Tibial nerve (tissue), 4 donors: ENCODE data around the gene MAGI2. TPM values are rescaled to one million over a fixed set of nuclear protein-coding genes. Genes with fewer than 3 reads are reported as not detected.
"Not testable (repeated sequence)": the region's sequence is repeated elsewhere in the genome, so short reads cannot be mapped to it uniquely, and the experiment has no call there.

Experiments used
- DNase-seq, 2 donors: peaks; one replicate each; pipeline ENCODE4 v3.0.0-alpha.2; 2019; ENCODE audit warnings: low spot score in 2 of 2
- H3K27ac ChIP-seq, 4 donors: fragments of 200-600 bp; sonication (generic) in 3 of 4; one replicate each; pipeline ENCODE4 v1.5.1; 2017 to 2019; ENCODE audit warnings: mild to moderate bottlenecking in 1 of 4
- H3K27me3 ChIP-seq, 2 donors: fragments of 200-600 bp; sonication (generic) in 1 of 2; one replicate each; pipeline versions ENCODE4 v1.5.1 to v1.6.0; 2017 to 2019
- H3K36me3 ChIP-seq, 3 donors: fragments of 200-600 bp; sonication (generic); one replicate each; pipeline ENCODE4 v1.5.1; 2018 to 2019
- H3K4me1 ChIP-seq, 4 donors: fragments of 200-600 bp; sonication (generic) in 3 of 4; one replicate each; pipeline ENCODE4 v1.5.1; 2017 to 2019
- H3K4me3 ChIP-seq, 4 donors: fragments of 200-600 bp; sonication (generic) in 3 of 4; one replicate each; pipeline ENCODE4 v1.5.1; 2017 to 2019; ENCODE audit warnings: mild to moderate bottlenecking in 1 of 4, moderate library complexity in 1 of 4
- H3K9me3 ChIP-seq, 4 donors: fragments of 200-600 bp; sonication (generic) in 3 of 4; one replicate each; pipeline ENCODE4 v1.5.1; 2017 to 2019
- EP300 ChIP-seq, 2 donors: sonication (generic); formaldehyde crosslinking; IDR thresholded peaks; one replicate each; pipeline ENCODE4 v1.6.1; 2017; ENCODE audit warnings: antibody characterized with exemption in 2 of 2, mild to moderate bottlenecking in 1 of 2
- POLR2A ChIP-seq, 2 donors: fragments of 450-650 bp; IDR thresholded peaks; one replicate each; pipeline ENCODE4 v1.6.1; 2017; ENCODE audit warnings: antibody characterized with exemption in 2 of 2, mild to moderate bottlenecking in 2 of 2, moderate library complexity in 2 of 2
- WGBS, 2 donors: methylation state at CpG; one replicate each; pipeline ENCODE4 v1.1.5; 2018; 5-methylcytosine and 5-hydroxymethylcytosine counted together
- total RNA-seq, 4 donors: library from RNA; depleted of rRNA; stranded (reverse); fragments of >200 nt; gene quantifications; one replicate each; pipeline ENCODE4 v1.1.0, GENCODE V29; 2016
- TF ChIP-seq, protein P1 (sequence below), 5 experiments: fragments of 200-600 bp in 3 of 5; fragments of 450-650 bp in 2 of 5; sonication (generic) in 3 of 5; IDR thresholded peaks; one replicate each; pipeline ENCODE4 v1.5.1; 2016 to 2019; ENCODE audit warnings: antibody characterized with exemption in 5 of 5, mild to moderate bottlenecking in 3 of 5, moderate library complexity in 2 of 5

MAGI2 gene
- total RNA-seq, 4 donors from 2014 or later, result 33.6 to 58.2 (median 55.6) TPM

GRCh38 chr7:79452495-79453265 is 787 bp downstream of the MAGI2 start:
- Histone ChIP-seq H3K36me3 (no peaks in the 10 kb centered on the region), H3K4me1 (peaks cover 0 to 35% (median 10%) of the 10 kb centered on the region in 4 donors), H3K9me3 (no peaks in the 10 kb centered on the region), H3K4me3 (peak overlapping the region; percentile 57 to 83 (median 66)), H3K27ac (peak overlapping the region; percentile 83 to 97 (median 94)), H3K27me3 (no peaks in the 10 kb centered on the region)
- 1% methylated on average over 37 of the region's 37 CpGs for WGBS, 2 donors
- DNase-seq, result peak in 1 of 2 donors; percentile 13
- no peak for TF ChIP-seq EP300 (IDR thresholded peaks at IDR 0.05)
- TF ChIP-seq, protein P1, sequence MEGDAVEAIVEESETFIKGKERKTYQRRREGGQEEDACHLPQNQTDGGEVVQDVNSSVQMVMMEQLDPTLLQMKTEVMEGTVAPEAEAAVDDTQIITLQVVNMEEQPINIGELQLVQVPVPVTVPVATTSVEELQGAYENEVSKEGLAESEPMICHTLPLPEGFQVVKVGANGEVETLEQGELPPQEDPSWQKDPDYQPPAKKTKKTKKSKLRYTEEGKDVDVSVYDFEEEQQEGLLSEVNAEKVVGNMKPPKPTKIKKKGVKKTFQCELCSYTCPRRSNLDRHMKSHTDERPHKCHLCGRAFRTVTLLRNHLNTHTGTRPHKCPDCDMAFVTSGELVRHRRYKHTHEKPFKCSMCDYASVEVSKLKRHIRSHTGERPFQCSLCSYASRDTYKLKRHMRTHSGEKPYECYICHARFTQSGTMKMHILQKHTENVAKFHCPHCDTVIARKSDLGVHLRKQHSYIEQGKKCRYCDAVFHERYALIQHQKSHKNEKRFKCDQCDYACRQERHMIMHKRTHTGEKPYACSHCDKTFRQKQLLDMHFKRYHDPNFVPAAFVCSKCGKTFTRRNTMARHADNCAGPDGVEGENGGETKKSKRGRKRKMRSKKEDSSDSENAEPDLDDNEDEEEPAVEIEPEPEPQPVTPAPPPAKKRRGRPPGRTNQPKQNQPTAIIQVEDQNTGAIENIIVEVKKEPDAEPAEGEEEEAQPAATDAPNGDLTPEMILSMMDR (IDR thresholded peaks at IDR 0.05), result no peak
- TF ChIP-seq POLR2A (IDR thresholded peaks at IDR 0.05), result no peak

- peak; percentile 84 to 91 for DNase-seq
- peak overlapping the region; percentile 57 to 83 (median 66) for H3K4me3 ChIP-seq
- H3K27me3 ChIP-seq, result no peaks in the 10 kb centered on the region
- H3K27ac ChIP-seq, result peak overlapping the region; percentile 83 to 97 (median 94)
- 0 to 1% methylated on average over 21 to 27 of the region's 27 CpGs for WGBS, 2 donors
- TF ChIP-seq, protein P1 (IDR thresholded peaks at IDR 0.05), result peak in 1 of 5 experiments; percentile 30
- peak; percentile 78 to 86 for TF ChIP-seq POLR2A (IDR thresholded peaks at IDR 0.05)
- peak in 1 of 2 donors; percentile 96 for TF ChIP-seq EP300 (IDR thresholded peaks at IDR 0.05)
- H3K36me3 ChIP-seq, result no peaks in the 10 kb centered on the region
- peaks cover 0 to 29% (median 10%) of the 10 kb centered on the region in 4 donors for H3K4me1 ChIP-seq
- H3K9me3 ChIP-seq, result no peaks in the 10 kb centered on the region
Measured at GRCh38 chr7:79452032-79452494, 1.4 kb downstream of the MAGI2 start.

DNA sequence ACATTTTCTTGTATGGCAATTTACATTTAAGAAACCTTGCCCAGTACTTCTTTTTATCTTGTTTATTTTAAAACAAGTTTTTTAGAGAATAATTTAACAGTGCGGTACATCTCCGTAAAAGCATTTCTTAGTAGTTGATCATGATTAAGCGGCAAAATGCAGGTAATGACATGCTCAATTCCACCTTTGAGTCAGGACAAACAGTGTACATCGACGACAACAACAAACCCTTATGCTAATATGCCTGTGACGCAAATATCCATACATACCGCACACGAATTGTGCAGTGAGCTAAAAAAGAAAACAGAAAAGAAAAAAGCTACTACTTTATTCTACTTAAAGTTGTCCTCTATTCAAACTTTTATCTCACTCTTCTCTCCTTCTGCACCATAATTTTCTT is 1.9 kb downstream of the MAGI2 start:
- Histone ChIP-seq H3K27me3 (no peaks in the 10 kb centered on the region), H3K9me3 (no peaks in the 10 kb centered on the region), H3K36me3 (no peaks in the 10 kb centered on the region), H3K4me1 (peaks cover 0 to 25% (median 10%) of the 10 kb centered on the region in 4 donors), H3K27ac (peak overlapping the region; percentile 83 to 97 (median 94)), H3K4me3 (peak overlapping the region; percentile 57 to 83 (median 66))
- TF ChIP-seq, protein P1 (IDR thresholded peaks at IDR 0.05), result no peak
- TF ChIP-seq POLR2A (IDR thresholded peaks at IDR 0.05), result no peak
- no peak for TF ChIP-seq EP300 (IDR thresholded peaks at IDR 0.05)
- 37 to 41% methylated on average over 8 of the region's 8 CpGs for WGBS, 2 donors
- DNase-seq, result no peak

DNA sequence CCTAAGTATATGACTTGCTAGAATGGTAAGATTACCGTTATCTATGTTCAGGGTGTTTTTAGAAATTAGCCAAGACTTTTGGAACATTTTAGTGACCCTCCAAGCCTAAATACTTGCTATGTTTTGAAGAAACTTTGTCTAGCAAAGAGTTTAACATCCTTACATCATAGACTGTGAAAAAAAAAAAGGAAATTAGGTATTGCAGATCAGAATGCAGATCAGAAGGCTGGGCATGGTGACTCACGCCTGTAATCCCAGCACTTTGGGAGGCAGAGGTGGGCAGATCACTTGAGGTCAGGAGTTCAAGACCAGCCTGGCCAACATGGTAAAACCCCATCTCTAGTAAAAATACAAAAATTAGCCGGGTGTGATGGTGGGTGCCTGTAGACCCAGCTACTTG is 10.7 kb downstream of the MAGI2 start:
- H3K4me1 ChIP-seq, H3K27ac ChIP-seq, H3K36me3 ChIP-seq, DNase-seq, H3K27me3 ChIP-seq, H3K4me3 ChIP-seq, H3K9me3 ChIP-seq: not testable (repeated sequence)
- WGBS, 2 donors, result 87 to 88% methylated on average over 3 of the region's 3 CpGs

GRCh38 chr7:79436378-79436777 is 17.1 kb downstream of the MAGI2 start:
- Histone ChIP-seq H3K27me3 (no peaks in the 10 kb centered on the region), H3K4me3 (no peak overlapping the region), H3K27ac (no peak overlapping the region), H3K36me3 (no peaks in the 10 kb centered on the region), H3K4me1 (no peaks in the 10 kb centered on the region), H3K9me3 (no peaks in the 10 kb centered on the region)
- DNase-seq, result no peak
- TF ChIP-seq EP300 (IDR thresholded peaks at IDR 0.05), result no peak
- TF ChIP-seq, protein P1 (IDR thresholded peaks at IDR 0.05), result no peak
- no peak for TF ChIP-seq POLR2A (IDR thresholded peaks at IDR 0.05)
